Ectodermal cell (in vitro differentiated cells): ENCODE measurements around the gene SRD5A1.
"Not testable (repeated sequence)": the region's sequence is repeated elsewhere in the genome, so short reads cannot be mapped to it uniquely, and the experiment has no call there.

Source experiments
- H3K27ac ChIP-seq: 2 replicates; pipeline ENCODE4 v1.7.0; 2013; ENCODE audit warnings: mild to moderate bottlenecking, low read depth, low read length; ENCODE audit not compliant: insufficient read depth, poor library complexity, severe bottlenecking
- H3K27me3 ChIP-seq: 2 replicates; pipeline ENCODE4 v1.7.0; 2013; ENCODE audit warnings: mild to moderate bottlenecking, low read length; ENCODE audit not compliant: insufficient read depth, control insufficient read depth, poor library complexity, severe bottlenecking
- H3K36me3 ChIP-seq: one replicate; pipeline ENCODE4 v1.7.0; 2013; ENCODE audit warnings: low read length; ENCODE audit not compliant: control insufficient read depth, insufficient read depth
- H3K4me1 ChIP-seq: one replicate; pipeline ENCODE4 v1.7.0; 2013; ENCODE audit warnings: low read length; ENCODE audit not compliant: control insufficient read depth, insufficient read depth
- H3K4me3 ChIP-seq: 2 replicates; pipeline ENCODE4 v1.7.0; 2013; ENCODE audit warnings: low read depth, low read length, control low read depth; ENCODE audit not compliant: insufficient read depth
- H3K9me3 ChIP-seq: 2 replicates; pipeline ENCODE4 v1.7.0; 2013; ENCODE audit warnings: mild to moderate bottlenecking, low read length, moderate library complexity; ENCODE audit not compliant: control insufficient read depth
- WGBS, 2 experiments: methylation state at CpG; one replicate each; pipeline ENCODE4 v1.1.7; 2013; ENCODE audit warnings: missing lambda C conversion rate in 2 of 2; 5-methylcytosine and 5-hydroxymethylcytosine counted together

The SRD5A1 gene

DNA sequence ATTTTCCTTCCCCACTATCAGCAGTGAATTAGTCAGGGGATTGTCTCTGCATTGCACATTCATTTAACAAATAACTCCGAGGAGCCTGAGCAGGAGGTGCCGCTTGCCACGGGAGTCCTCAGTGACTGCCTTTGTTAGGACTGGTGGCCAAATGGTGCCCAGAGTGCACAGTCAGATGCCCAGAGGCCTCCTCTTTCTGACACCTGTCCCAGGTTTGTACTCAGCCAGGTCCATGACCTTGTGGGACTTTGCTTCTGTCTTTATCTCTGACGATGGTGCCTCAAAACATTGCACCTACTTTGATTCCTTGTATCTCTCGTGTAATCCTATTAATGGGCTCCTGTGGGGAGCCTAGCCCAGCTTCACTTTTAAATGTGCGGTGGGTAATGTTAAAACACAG is 4.3 kb downstream of the SRD5A1 start:
- Histone ChIP-seq H3K27ac (no peak overlapping the region), H3K4me3 (no peak overlapping the region), H3K9me3 (no peaks in the 10 kb centered on the region), H3K27me3 (no peaks in the 10 kb centered on the region), H3K4me1 (no peaks in the 10 kb centered on the region), H3K36me3 (no peaks in the 10 kb centered on the region)
- WGBS, 2 experiments, result 86 to 88% methylated on average over 6 of the region's 6 CpGs

GRCh38 chr5:6638236-6638635 is 5.0 kb downstream of the SRD5A1 start:
- Histone ChIP-seq H3K4me1 (no peaks in the 10 kb centered on the region), H3K27ac (no peak overlapping the region), H3K36me3 (no peaks in the 10 kb centered on the region), H3K4me3 (no peak overlapping the region), H3K9me3 (no peaks in the 10 kb centered on the region), H3K27me3 (no peaks in the 10 kb centered on the region)
- 86 to 90% methylated on average over 4 of the region's 4 CpGs for WGBS, 2 experiments

- Histone ChIP-seq H3K36me3 (no peaks in the 10 kb centered on the region), H3K9me3 (no peaks in the 10 kb centered on the region), H3K27ac (no peak overlapping the region), H3K4me1 (no peaks in the 10 kb centered on the region), H3K4me3 (no peak overlapping the region), H3K27me3 (no peaks in the 10 kb centered on the region)
- 89 to 100% methylated on average over 1 of the region's 1 CpG for WGBS, 2 experiments
These were observed 9.4 kb downstream of the SRD5A1 start for GRCh38 chr5:6642655-6643054.

GRCh38 chr5:6644794-6645241 is 11.6 kb downstream of the SRD5A1 start:
- WGBS, 2 experiments, result 95 to 98% methylated on average over 6 of the region's 6 CpGs
- no peaks in the 10 kb centered on the region for H3K4me1 ChIP-seq
- H3K27me3 ChIP-seq, result no peaks in the 10 kb centered on the region
- no peaks in the 10 kb centered on the region for H3K36me3 ChIP-seq
- no peak overlapping the region for H3K27ac ChIP-seq
- H3K9me3 ChIP-seq, result no peaks in the 10 kb centered on the region
- H3K4me3 ChIP-seq, result no peak overlapping the region

- H3K4me3 ChIP-seq, H3K27me3 ChIP-seq, H3K9me3 ChIP-seq, H3K4me1 ChIP-seq, H3K27ac ChIP-seq, H3K36me3 ChIP-seq: not testable (repeated sequence)
- 90 to 96% methylated on average over 10 to 11 of the region's 11 CpGs for WGBS, 2 experiments
These were observed 12.5 kb downstream of the SRD5A1 start for GRCh38 chr5:6645571-6646362.

DNA sequence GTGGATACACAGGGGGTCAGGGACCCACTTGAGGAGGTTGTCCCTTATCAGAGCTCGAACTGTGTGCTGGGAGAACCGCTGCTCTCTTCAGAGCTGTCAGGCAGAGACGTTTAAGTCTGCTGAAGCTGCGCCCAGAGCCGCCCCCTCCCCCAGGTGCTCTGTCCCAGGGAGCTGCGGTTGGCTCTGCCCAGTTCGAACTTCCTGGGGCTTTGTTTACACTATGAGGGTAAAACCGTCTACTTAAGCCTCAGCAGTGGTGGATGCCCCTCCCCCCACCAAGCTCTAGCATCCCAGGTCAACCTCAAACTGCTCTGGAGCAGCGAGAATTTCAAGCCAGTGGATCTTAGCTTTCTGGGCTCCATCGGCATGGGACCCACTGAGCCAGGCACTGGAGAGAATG is 15.9 kb downstream of the SRD5A1 start:
- Histone ChIP-seq H3K4me1 (no peaks in the 10 kb centered on the region), H3K27ac (no peak overlapping the region), H3K4me3 (no peak overlapping the region), H3K9me3 (no peaks in the 10 kb centered on the region), H3K36me3 (no peaks in the 10 kb centered on the region), H3K27me3 (no peaks in the 10 kb centered on the region)
- 56 to 64% methylated on average over 10 of the region's 10 CpGs for WGBS, 2 experiments

GRCh38 chr5:6649681-6650080 is 16.4 kb downstream of the SRD5A1 start:
- 96 to 98% methylated on average over 8 of the region's 9 CpGs for WGBS, 2 experiments
- no peaks in the 10 kb centered on the region for H3K4me1 ChIP-seq
- no peaks in the 10 kb centered on the region for H3K9me3 ChIP-seq
- no peaks in the 10 kb centered on the region for H3K27me3 ChIP-seq
- H3K27ac ChIP-seq, result no peak overlapping the region
- no peak overlapping the region for H3K4me3 ChIP-seq
- H3K36me3 ChIP-seq, result no peaks in the 10 kb centered on the region

DNA sequence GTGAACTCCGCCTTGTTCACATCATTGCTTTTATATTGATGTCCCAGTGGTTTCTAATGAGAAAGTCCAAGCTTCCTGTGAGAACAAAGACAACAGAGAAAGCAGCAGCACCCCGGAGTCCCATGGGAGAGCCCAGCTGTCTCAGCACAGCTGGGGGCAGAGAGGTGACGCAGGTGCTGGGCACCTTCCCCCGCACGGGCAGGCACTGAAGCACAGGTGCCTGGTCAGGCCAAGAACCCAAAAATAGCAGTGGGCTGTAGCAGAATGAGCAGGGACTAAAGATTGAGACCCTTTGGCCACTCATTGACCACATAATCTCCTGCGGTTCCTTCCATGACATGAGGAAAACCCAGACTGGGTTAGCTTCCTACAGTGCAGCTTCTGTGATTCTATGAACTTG is 18.8 kb downstream of the SRD5A1 start:
- Histone ChIP-seq H3K36me3 (peaks cover 7% of the 10 kb centered on the region), H3K27ac (no peak overlapping the region), H3K4me1 (no peaks in the 10 kb centered on the region), H3K4me3 (no peak overlapping the region), H3K27me3 (no peaks in the 10 kb centered on the region), H3K9me3 (no peaks in the 10 kb centered on the region)
- 94 to 95% methylated on average over 6 of the region's 6 CpGs for WGBS, 2 experiments

DNA sequence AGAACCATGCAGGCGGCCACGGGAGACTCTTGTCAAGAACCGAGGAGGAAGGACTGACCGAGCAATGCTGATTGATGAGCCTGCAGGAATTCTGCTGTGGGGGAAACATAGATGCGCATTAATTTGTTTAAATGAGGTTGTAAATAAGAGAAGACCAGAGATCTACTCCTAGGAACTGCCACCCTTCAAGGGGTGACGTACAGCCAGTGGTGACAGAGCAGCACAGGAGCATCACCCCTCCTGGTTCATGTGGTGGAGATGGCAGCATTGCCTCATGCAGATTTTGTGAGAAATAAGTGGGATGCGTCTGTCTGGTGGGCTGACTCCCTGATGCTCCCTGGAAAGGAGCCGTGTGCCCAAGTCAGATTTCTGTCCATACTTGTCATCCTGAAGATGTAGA is 22.2 kb downstream of the SRD5A1 start:
- H3K9me3 ChIP-seq, result no peaks in the 10 kb centered on the region
- H3K27ac ChIP-seq, result no peak overlapping the region
- peaks cover 14% of the 10 kb centered on the region for H3K36me3 ChIP-seq
- no peak overlapping the region for H3K4me3 ChIP-seq
- WGBS, 2 experiments, result 95 to 96% methylated on average over 8 of the region's 8 CpGs
- H3K27me3 ChIP-seq, result no peaks in the 10 kb centered on the region
- H3K4me1 ChIP-seq, result no peaks in the 10 kb centered on the region

DNA sequence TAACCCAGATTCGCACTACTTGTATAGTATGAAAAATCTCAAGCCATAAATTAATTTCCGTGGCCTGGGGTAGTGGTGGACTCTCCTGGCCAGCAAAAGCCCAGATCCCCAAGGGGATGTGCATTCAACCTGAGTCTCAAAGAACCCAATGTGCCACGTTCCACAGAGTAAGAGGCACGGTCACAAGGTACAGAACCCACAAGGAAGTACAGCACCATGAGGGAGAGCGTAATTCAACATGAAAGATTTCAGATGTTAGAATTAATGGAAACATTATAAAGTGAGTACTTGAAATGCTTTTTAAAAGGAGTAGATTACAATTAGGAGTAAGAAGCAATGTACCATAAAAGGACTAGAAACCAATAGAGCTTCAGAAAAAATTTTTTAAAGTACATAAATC is 23.4 kb downstream of the SRD5A1 start:
- Histone ChIP-seq H3K36me3 (peaks cover 14% of the 10 kb centered on the region), H3K9me3 (no peaks in the 10 kb centered on the region), H3K4me1 (no peaks in the 10 kb centered on the region), H3K4me3 (no peak overlapping the region), H3K27ac (no peak overlapping the region), H3K27me3 (no peaks in the 10 kb centered on the region)
- 95 to 97% methylated on average over 5 of the region's 5 CpGs for WGBS, 2 experiments
